Measurements from ENCODE around the gene ARRB1.

ARRB1 gene

GRCh38 chr11:75291741-75292140, 59.7 kb downstream of the ARRB1 start:
- H4K20me1 ChIP-seq (ENCODE audit: insufficient read depth, low read length): no peaks in the 10 kb centered on the region
- H3K9me3 ChIP-seq (ENCODE audit: insufficient read depth, low read length): no peaks in the 10 kb centered on the region
- TF ChIP-seq EZH2phosphoT487 (IDR thresholded peaks at IDR 0.05; ENCODE audit: low read depth) (no peak), CTCF (IDR thresholded peaks at IDR 0.05; ENCODE audit: low read depth, low read length) (no peak)
- H3K79me2 ChIP-seq (ENCODE audit: low read length): no peaks in the 10 kb centered on the region
- H3K27ac ChIP-seq (ENCODE audit: low read length): no peak overlapping the region
- no peaks in the 10 kb centered on the region for H3K36me3 ChIP-seq (replicated peaks; ENCODE audit: low read depth, low read length)
- H3K4me1 ChIP-seq (ENCODE audit: low read length): no peaks in the 10 kb centered on the region
- peaks cover 28% of the 10 kb centered on the region; the same call in 1 of the 2 replicates for H3K27me3 ChIP-seq (ENCODE audit: low read depth, low read length)
- no peak overlapping the region for H3K4me2 ChIP-seq (ENCODE audit: low read length)
- no peak overlapping the region for H2AFZ ChIP-seq (ENCODE audit: low read depth, low read length)
- no peak overlapping the region for H3K9ac ChIP-seq (ENCODE audit: low read length)
- H3K4me3 ChIP-seq (ENCODE audit: low read length): no peak overlapping the region

- no peaks in the 10 kb centered on the region for H3K4me1 ChIP-seq (ENCODE audit: low read length)
- H3K79me2 ChIP-seq (ENCODE audit: low read length): no peaks in the 10 kb centered on the region
- H3K9me3 ChIP-seq (ENCODE audit: insufficient read depth, low read length): no peaks in the 10 kb centered on the region
- TF ChIP-seq EZH2phosphoT487 (IDR thresholded peaks at IDR 0.05; ENCODE audit: low read depth) (no peak), CTCF (IDR thresholded peaks at IDR 0.05; ENCODE audit: low read depth, low read length) (no peak)
- peaks cover 25% of the 10 kb centered on the region; the same call in 1 of the 2 replicates for H3K27me3 ChIP-seq (ENCODE audit: low read depth, low read length)
- no peaks in the 10 kb centered on the region for H3K36me3 ChIP-seq (replicated peaks; ENCODE audit: low read depth, low read length)
- no peak overlapping the region for H3K4me3 ChIP-seq (ENCODE audit: low read length)
- no peak overlapping the region for H3K27ac ChIP-seq (ENCODE audit: low read length)
- H4K20me1 ChIP-seq (ENCODE audit: insufficient read depth, low read length): no peaks in the 10 kb centered on the region
- no peak overlapping the region for H3K9ac ChIP-seq (ENCODE audit: low read length)
- no peak overlapping the region for H2AFZ ChIP-seq (ENCODE audit: low read depth, low read length)
- no peak overlapping the region for H3K4me2 ChIP-seq (ENCODE audit: low read length)
Observed at GRCh38 chr11:75289919-75290318, 61.5 kb downstream of the ARRB1 start.

GRCh38 chr11:75289511-75289760, 62.0 kb downstream of the ARRB1 start:
- Histone ChIP-seq H4K20me1 (ENCODE audit: insufficient read depth, low read length) (no peaks in the 10 kb centered on the region), H3K9ac (ENCODE audit: low read length) (no peak overlapping the region), H3K27me3 (ENCODE audit: low read depth, low read length) (peaks cover 25% of the 10 kb centered on the region; the same call in 1 of the 2 replicates)

GRCh38 chr11:75287579-75287978, 63.9 kb downstream of the ARRB1 start:
- Histone ChIP-seq H4K20me1 (ENCODE audit: insufficient read depth, low read length) (no peaks in the 10 kb centered on the region), H3K9ac (ENCODE audit: low read length) (no peak overlapping the region)

More at GRCh38 chr11:75289511-75289760, 62.0 kb downstream of the ARRB1 start:
- H3K4me3 ChIP-seq (ENCODE audit: low read length): no peak overlapping the region
- no peak overlapping the region for H2AFZ ChIP-seq (ENCODE audit: low read depth, low read length)
- no peaks in the 10 kb centered on the region for H3K36me3 ChIP-seq (replicated peaks; ENCODE audit: low read depth, low read length)
- H3K27ac ChIP-seq (ENCODE audit: low read length): no peak overlapping the region
- H3K79me2 ChIP-seq (ENCODE audit: low read length): no peaks in the 10 kb centered on the region
- H3K4me2 ChIP-seq (ENCODE audit: low read length): no peak overlapping the region
- TF ChIP-seq CTCF (IDR thresholded peaks at IDR 0.05; ENCODE audit: low read depth, low read length) (no peak), EZH2phosphoT487 (IDR thresholded peaks at IDR 0.05; ENCODE audit: low read depth) (no peak)
- no peaks in the 10 kb centered on the region for H3K4me1 ChIP-seq (ENCODE audit: low read length)
- no peaks in the 10 kb centered on the region for H3K9me3 ChIP-seq (ENCODE audit: insufficient read depth, low read length)

More at GRCh38 chr11:75287579-75287978, 63.9 kb downstream of the ARRB1 start:
- Histone ChIP-seq H2AFZ (ENCODE audit: low read depth, low read length) (no peak overlapping the region), H3K36me3 (replicated peaks; ENCODE audit: low read depth, low read length) (no peaks in the 10 kb centered on the region), H3K4me2 (ENCODE audit: low read length) (no peak overlapping the region), H3K27me3 (ENCODE audit: low read depth, low read length) (peaks cover 14% of the 10 kb centered on the region; the same call in 1 of the 2 replicates), H3K4me1 (ENCODE audit: low read length) (no peaks in the 10 kb centered on the region), H3K79me2 (ENCODE audit: low read length) (no peaks in the 10 kb centered on the region), H3K9me3 (ENCODE audit: insufficient read depth, low read length) (no peaks in the 10 kb centered on the region), H3K4me3 (ENCODE audit: low read length) (no peak overlapping the region), H3K27ac (ENCODE audit: low read length) (no peak overlapping the region)
- TF ChIP-seq EZH2phosphoT487 (IDR thresholded peaks at IDR 0.05; ENCODE audit: low read depth): no peak
- TF ChIP-seq CTCF (IDR thresholded peaks at IDR 0.05; ENCODE audit: low read depth, low read length): no peak

Data from OCI-LY3 (cell line).